Breast epithelium (tissue), 3 donors: ENCODE data around the gene R3HDML.

ENCODE experiments used
- CTCF ChIP-seq, 3 donors: fragments of 450-650 bp; IDR thresholded peaks; one replicate each; pipeline ENCODE4 v1.5.1; 2016 to 2017; ENCODE audit warnings: antibody characterized with exemption in 3 of 3, mild to moderate bottlenecking in 3 of 3, moderate library complexity in 3 of 3
- POLR2AphosphoS5 ChIP-seq, 3 donors: sonication (generic); formaldehyde crosslinking; IDR thresholded peaks; one replicate each; pipeline ENCODE4 v1.6.1; 2017; ENCODE audit warnings: antibody characterized with exemption in 3 of 3

GRCh38 chr20:44389871-44390270 is 53.0 kb downstream of the R3HDML start:
- TF ChIP-seq CTCF (IDR thresholded peaks at IDR 0.05) (no peak), POLR2AphosphoS5 (IDR thresholded peaks at IDR 0.05) (no peak)
